MCF 10A (cell line): ENCODE results near the gene ADSL. TPM values are rescaled to one million over a fixed set of nuclear protein-coding genes. Genes with fewer than 3 reads are reported as not detected.

Experiments
- BruUV-seq: library from RNA; stranded (reverse); fragments of 400-500 nt; replicated peaks from 2 replicates; lab custom pipeline; 2021; lab: Mats Ljungman, UMichigan
- CTCF ChIA-PET: fragments of 300-600 bp; sonication (Branson Sonifier 250); formaldehyde crosslinking; extraction: SDS; loops from one replicate; lab custom pipeline; 2021; ENCODE audit warnings: antibody characterized with exemption, inconsistent platforms; lab: Yijun Ruan, JAX
- POLR2A ChIA-PET: fragments of 300-600, 350-650 bp; sonication (Branson Sonifier 250); formaldehyde crosslinking; extraction: SDS; loops from one replicate; lab custom pipeline; 2020; ENCODE audit warnings: antibody characterized with exemption, inconsistent platforms; lab: Yijun Ruan, JAX
- DNase-seq: peaks from one replicate; pipeline ENCODE4 v3.0.0-alpha.2; 2018; ENCODE audit not compliant: unreplicated experiment
- H3K27ac Mint-ChIP-seq: one replicate; pipeline ENCODE4 v1.8.0; 2022; ENCODE audit warnings: mild to moderate bottlenecking, low read depth, mixed read lengths; ENCODE audit not compliant: unreplicated experiment
- H3K27me3 Mint-ChIP-seq: one replicate; pipeline ENCODE4 v1.8.0; 2022; ENCODE audit warnings: mixed read lengths; ENCODE audit not compliant: insufficient read depth, unreplicated experiment
- H3K36me3 Mint-ChIP-seq: one replicate; pipeline ENCODE4 v1.8.0; 2022; ENCODE audit warnings: mild to moderate bottlenecking, moderate library complexity, mixed read lengths; ENCODE audit not compliant: insufficient read depth, unreplicated experiment
- H3K4me1 Mint-ChIP-seq: one replicate; pipeline ENCODE4 v1.8.0; 2022; ENCODE audit warnings: mixed read lengths; ENCODE audit not compliant: insufficient read depth, unreplicated experiment
- H3K4me3 Mint-ChIP-seq: one replicate; pipeline ENCODE4 v1.8.0; 2022; ENCODE audit warnings: mild to moderate bottlenecking, moderate library complexity, mixed read lengths; ENCODE audit not compliant: unreplicated experiment
- H3K9me3 Mint-ChIP-seq: one replicate; pipeline ENCODE4 v1.8.0; 2022; ENCODE audit warnings: mixed read lengths; ENCODE audit not compliant: unreplicated experiment
- intact Hi-C: fragments of 100-400 bp; cut with micrococcal nuclease; formaldehyde crosslinking; loops from 2 replicates; pipeline ENCODE4 v1.14.1; 2022
- total RNA-seq: library from RNA; stranded (reverse); gene quantifications from 2 replicates; pipeline ENCODE4 v1.2.3, GENCODE V29; 2022
- TF ChIP-seq, protein P1 (sequence below): fragments of 200-600 bp; IDR thresholded peaks from one replicate; pipeline ENCODE4 v1.8.0; 2022; ENCODE audit warnings: antibody characterized with exemption, mild to moderate bottlenecking; ENCODE audit not compliant: unreplicated experiment

ADSL gene
- total RNA-seq, 1 experiment from 2014 or later = 129 TPM

DNA sequence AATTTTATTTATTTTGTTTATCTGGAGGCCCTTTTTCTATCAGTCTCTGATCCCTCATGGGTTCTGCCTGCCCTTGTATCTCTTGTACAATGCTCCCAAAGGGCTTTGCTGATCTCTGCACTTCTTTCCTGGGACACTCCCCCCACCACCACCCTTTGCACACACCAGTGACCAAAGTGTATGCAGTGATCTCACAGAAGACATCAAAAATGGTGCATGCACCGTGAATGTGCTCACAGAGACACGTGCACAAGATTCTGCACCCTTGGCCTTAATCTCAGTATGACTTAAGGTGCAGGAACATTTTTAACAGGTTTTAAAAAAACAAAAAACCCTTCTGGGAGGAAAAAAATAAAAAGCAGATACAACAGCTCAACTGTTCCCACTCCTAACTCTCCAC lies 12.2 kb upstream of the ADSL start:
- Mint-ChIP-seq H3K27ac (no peak overlapping the region), H3K27me3 (no peaks in the 10 kb centered on the region), H3K4me1 (no peaks in the 10 kb centered on the region), H3K4me3 (no peak overlapping the region), H3K9me3 (no peaks in the 10 kb centered on the region), H3K36me3 (peaks cover 57% of the 10 kb centered on the region)
- POLR2A ChIA-PET = interaction anchor here (0.7 kb wide), 1 partner anchor 44 kb away, joined by 3 read pairs; no protein-coding TSS in a partner anchor
- intact Hi-C loops = no loop called here
- CTCF ChIA-PET = interaction anchor here (0.6 kb wide), 1 partner anchor 18 kb away, joined by 3 read pairs; no protein-coding TSS in a partner anchor
- TF ChIP-seq, protein P1, sequence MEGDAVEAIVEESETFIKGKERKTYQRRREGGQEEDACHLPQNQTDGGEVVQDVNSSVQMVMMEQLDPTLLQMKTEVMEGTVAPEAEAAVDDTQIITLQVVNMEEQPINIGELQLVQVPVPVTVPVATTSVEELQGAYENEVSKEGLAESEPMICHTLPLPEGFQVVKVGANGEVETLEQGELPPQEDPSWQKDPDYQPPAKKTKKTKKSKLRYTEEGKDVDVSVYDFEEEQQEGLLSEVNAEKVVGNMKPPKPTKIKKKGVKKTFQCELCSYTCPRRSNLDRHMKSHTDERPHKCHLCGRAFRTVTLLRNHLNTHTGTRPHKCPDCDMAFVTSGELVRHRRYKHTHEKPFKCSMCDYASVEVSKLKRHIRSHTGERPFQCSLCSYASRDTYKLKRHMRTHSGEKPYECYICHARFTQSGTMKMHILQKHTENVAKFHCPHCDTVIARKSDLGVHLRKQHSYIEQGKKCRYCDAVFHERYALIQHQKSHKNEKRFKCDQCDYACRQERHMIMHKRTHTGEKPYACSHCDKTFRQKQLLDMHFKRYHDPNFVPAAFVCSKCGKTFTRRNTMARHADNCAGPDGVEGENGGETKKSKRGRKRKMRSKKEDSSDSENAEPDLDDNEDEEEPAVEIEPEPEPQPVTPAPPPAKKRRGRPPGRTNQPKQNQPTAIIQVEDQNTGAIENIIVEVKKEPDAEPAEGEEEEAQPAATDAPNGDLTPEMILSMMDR = no peak
- no peak for DNase-seq
- BruUV-seq = no TSS peak

DNA sequence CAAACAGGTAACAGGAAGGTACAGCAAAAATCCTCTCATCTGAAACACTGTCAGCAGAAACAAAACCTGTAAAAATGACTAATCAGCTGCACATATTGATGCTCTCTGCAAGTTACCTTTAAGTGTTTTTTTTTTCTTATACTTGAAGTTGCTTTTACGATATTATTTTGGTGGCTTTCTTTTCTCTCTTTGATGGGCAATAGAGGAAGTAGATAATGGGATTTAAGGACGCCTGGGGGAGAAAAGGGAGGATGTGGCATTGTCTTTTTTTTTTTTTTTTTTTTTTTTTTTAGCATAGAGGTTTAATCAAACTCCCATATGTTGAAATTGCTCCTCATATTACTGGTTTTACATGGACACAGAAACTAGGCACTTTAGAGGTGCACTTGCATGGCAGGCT lies 11.4 kb upstream of the ADSL start:
- peaks cover 55% of the 10 kb centered on the region for H3K36me3 Mint-ChIP-seq
- H3K9me3 Mint-ChIP-seq = no peaks in the 10 kb centered on the region
- no peak overlapping the region for H3K27ac Mint-ChIP-seq
- H3K4me1 Mint-ChIP-seq = no peaks in the 10 kb centered on the region
- no peak for DNase-seq
- no peaks in the 10 kb centered on the region for H3K27me3 Mint-ChIP-seq
- intact Hi-C loops = no loop called here
- TF ChIP-seq, protein P1 = no peak
- ChIA-PET POLR2A (interaction anchor here (0.6 to 0.7 kb wide), 2 partner anchors 45 to 92 kb away, joined by 3 read pairs; no protein-coding TSS in a partner anchor), CTCF (no interaction called here)
- BruUV-seq = no TSS peak
- H3K4me3 Mint-ChIP-seq = no peak overlapping the region

DNA sequence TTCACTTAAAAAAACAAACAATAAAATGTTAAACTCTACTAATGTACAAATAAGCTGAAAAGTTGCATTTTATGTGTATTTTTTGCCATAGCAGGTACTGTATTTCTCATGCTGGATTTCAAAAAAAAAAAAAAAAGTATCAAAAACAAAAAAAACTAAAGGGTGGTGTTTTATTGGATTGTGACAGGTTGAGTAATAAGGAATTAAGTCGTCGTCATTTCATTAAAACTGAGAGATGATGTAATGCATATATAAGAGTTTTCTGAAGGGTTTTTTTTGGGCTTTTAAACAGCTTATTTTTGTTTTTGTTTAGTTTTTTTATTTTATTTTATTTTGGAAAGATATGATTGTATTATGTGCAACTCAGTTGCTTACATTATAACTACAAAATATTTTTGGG lies 10.9 kb upstream of the ADSL start:
- TF ChIP-seq, protein P1 = no peak
- POLR2A ChIA-PET = no interaction called here
- DNase-seq = no peak
- Mint-ChIP-seq H3K27ac (no peak overlapping the region), H3K4me3 (no peak overlapping the region), H3K4me1 (no peaks in the 10 kb centered on the region), H3K27me3 (no peaks in the 10 kb centered on the region), H3K36me3 (peaks cover 50% of the 10 kb centered on the region), H3K9me3 (no peaks in the 10 kb centered on the region)
- CTCF ChIA-PET = no interaction called here
- intact Hi-C loops = no loop called here
- BruUV-seq = no TSS peak

DNA sequence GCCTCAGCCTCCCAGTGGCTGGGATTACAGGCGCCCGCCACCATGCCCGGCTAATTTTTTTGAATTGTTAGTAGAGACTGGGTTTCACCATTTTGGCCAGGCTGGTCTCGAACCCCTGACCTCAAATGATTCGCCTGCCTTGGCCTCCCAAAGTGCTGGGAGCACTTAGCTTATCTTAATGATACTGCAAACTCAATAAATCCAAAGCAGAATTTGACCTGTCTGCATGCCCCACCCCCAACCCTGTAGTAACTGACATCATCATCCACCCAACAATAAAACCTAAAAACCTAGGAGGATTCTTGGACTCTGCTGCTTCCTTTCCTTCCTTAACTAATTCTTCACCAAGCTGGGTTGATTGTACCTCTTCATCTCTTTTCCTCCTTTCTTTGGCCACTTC lies 6.3 kb upstream of the ADSL start:
- ChIA-PET POLR2A (interaction anchor here (0.6 to 1.5 kb wide), 4 partner anchors 12 to 296 kb away, joined by 3 to 4 read pairs (median 4); no protein-coding TSS in a partner anchor), CTCF (interaction anchor here (0.7 kb wide), 3 partner anchors 145 to 809 kb away, joined by 3 read pairs; no protein-coding TSS in a partner anchor)
- Mint-ChIP-seq H3K27ac (no peak overlapping the region), H3K4me3 (no peak overlapping the region), H3K4me1 (peaks cover 8% of the 10 kb centered on the region), H3K36me3 (peaks cover 15% of the 10 kb centered on the region), H3K9me3 (no peaks in the 10 kb centered on the region), H3K27me3 (no peaks in the 10 kb centered on the region)
- TF ChIP-seq, protein P1 = no peak
- no peak for DNase-seq
- BruUV-seq = no TSS peak
- intact Hi-C loops = loop anchor here (10.0 kb wide), 1 partner anchor 405 kb away; no protein-coding TSS in a partner anchor
